GM21619 (cell line): ENCODE data around the gene CASP9.
"Not testable (repeated sequence)": the region's sequence is repeated elsewhere in the genome, so short reads cannot be mapped to it uniquely, and the experiment has no call there.

ENCODE experiments used
- ATAC-seq: cut with Tn5 transposase; IDR thresholded peaks from one replicate; pipeline ENCODE4 v1.9.1; 2021; ENCODE audit not compliant: unreplicated experiment

Gene CASP9

DNA sequence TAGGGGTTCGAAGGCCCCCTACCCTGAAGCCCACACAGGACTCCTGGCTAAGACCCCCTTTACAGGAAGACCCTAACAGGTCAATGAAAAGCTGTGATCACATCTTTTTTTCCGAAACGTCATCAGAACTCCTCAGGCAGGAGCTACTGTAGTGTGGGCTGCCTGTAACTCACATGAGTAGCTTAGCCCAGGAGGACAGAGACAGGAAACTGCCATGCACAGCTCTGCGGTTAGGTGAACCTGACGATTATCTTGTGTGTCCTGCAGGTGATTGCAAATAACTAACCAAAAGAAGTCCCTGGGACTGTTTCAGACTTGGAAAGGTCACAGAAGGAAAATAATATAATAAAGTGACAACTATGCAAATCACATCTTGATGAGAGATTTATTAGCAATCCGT is 52.3 kb downstream of the CASP9 start:
- ATAC-seq = not testable (repeated sequence)

GRCh38 chr1:15471067-15471466 is 52.9 kb downstream of the CASP9 start:
- ATAC-seq = not testable (repeated sequence)

DNA sequence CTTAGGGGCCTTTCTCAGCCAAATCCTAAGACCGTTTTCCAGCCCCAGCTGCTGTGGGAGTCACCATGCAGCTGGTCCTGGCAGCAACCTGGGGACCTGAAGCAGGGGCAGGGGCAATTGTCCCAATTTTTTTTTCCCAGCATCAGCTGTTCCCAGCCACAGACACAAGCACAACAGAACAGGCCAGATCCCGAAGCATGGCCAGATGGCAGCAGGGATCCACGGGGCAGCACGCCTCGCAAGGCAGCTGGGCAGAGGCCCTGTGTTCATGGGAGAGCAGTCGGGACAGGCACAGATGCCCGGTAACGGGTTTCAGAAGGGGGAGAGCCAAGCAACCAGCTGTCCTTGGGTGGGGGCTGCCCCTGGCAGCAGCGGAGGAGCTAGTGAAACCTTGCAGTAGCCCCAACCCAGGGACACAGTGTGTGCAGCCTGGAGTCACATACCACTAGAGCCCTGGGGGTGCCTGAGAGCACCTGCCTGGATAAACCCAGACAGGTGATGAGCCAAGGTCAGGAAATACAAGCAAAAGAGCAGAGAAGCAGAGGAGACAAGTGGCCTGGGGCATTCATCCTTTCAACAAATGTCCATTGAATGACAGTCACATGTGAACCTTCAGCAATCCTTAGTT is 54.1 kb downstream of the CASP9 start:
- ATAC-seq = not testable (repeated sequence)

DNA sequence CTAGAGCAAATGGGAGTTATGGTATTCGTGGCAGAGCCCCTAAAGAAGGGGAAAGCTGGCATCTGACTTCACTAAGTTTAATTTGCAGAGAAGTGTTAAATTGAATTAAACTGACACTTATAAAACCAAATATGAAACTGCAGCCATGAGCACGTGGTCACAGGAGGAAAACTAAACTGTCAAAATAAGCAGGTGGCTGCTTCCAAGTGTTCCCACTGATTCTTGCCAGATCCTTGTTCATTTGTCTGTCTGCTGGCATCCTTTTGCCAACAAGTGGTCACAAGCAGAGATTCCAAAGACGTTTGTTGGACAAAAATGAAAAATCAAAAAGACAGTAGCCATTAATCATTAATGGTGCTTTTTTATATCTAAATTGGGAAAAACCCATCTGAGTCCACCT is 54.7 kb downstream of the CASP9 start:
- ATAC-seq = no peak

- ATAC-seq = no peak
These were observed 55.9 kb downstream of the CASP9 start for GRCh38 chr1:15468145-15468544.

- not testable (repeated sequence) for ATAC-seq
These were observed 56.9 kb downstream of the CASP9 start for GRCh38 chr1:15466955-15467625.

GRCh38 chr1:15465674-15466073 is 58.3 kb downstream of the CASP9 start:
- ATAC-seq = no peak

- ATAC-seq = not testable (repeated sequence)
These were observed 60.1 kb downstream of the CASP9 start for GRCh38 chr1:15463926-15464322.

GRCh38 chr1:15463064-15463800 is 60.8 kb downstream of the CASP9 start:
- ATAC-seq = not testable (repeated sequence)

- no peak for ATAC-seq
These were observed 63.3 kb downstream of the CASP9 start for GRCh38 chr1:15460708-15461095.

DNA sequence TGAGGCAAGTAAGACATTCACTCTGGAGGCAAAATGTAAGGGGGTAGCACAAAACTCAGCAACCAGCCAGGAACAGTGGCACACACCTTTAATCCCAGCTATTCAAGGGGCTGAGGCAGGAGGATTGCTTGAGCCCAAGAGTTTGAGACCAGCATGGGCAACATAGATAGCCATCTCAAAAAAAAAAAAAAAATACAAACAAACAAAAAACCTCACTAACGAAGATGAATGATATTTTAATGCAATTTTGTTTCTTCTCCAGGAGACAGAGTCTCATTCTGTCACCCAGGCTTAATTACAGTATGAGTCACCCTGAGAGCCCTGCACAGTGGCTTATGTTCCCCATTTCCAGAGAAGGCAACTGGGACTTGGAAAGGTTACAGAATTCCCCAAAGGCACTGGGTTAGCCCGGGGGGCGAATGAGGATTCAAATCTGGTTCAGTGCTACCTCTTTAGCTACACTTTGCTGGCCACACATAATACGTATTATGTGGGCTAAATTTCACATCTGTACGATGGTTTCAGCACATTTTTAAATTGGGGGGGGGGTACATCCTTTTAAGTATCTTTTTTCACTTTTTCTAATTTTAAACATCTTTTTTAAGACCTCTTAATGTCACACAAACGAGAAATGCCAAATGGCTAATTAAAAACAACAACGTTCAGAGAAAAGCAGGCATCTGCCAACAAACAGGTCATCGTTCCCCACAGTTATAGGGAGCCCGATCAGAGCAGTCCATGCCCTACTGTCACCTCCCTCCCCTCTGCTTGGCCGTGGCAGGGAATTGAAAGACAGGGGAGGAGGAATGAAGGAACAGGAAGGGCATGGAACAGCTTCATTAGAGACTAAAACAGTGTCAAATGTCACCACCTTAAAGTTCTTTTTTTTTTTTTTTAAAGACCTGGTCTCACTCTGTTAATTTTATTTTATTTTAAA is 64.0 kb downstream of the CASP9 start:
- no peak for ATAC-seq

GRCh38 chr1:15458388-15458787 is 65.6 kb downstream of the CASP9 start:
- not testable (repeated sequence) for ATAC-seq

DNA sequence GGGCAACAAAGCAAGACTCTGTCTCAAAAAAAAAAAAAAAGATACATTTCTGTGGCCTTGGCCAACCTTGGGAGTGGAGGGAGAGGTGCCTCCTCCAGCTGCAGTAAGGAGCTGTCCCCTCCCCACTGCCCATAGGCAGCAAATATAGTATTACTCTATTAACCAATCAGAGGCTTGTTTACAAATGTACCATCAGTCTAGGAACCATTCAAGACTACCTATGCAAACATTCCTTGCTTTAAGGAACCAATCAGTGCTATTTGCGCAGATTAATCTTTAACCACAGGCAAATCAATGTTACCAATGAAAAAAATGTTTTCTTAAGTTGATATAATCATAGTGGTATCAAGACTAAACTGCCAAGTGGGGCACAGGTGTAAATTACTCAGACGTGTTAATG is 66.4 kb downstream of the CASP9 start:
- no peak for ATAC-seq

- ATAC-seq = no peak
These were observed 67.6 kb downstream of the CASP9 start, which contains the start of gene CELA2A for GRCh38 chr1:15456313-15456954. CELA2A (plus strand) TSS chr1:15456732; CDS start chr1:15456754, 22 bp downstream.

- no peak for ATAC-seq
These were observed 68.5 kb downstream of the CASP9 start for GRCh38 chr1:15455522-15455921.

DNA sequence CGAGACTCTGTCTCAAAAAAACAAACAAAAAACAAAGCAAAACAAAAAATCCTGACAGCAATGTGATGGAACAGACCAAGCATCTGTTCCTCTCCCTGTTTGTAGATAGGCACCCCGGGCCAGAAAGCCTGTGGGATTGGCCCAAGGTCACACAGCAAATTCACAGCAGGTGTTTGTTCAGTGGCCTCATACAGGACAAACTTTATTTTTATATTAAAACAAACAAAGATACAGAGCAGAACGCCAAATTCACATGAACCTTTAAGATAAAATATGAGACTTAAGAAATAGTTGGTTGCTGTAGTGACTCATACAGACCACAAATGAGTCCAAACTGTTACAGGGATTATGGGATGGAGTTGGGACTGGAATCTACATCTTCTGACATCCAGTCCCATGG is 69.8 kb downstream of the CASP9 start:
- no peak for ATAC-seq

DNA sequence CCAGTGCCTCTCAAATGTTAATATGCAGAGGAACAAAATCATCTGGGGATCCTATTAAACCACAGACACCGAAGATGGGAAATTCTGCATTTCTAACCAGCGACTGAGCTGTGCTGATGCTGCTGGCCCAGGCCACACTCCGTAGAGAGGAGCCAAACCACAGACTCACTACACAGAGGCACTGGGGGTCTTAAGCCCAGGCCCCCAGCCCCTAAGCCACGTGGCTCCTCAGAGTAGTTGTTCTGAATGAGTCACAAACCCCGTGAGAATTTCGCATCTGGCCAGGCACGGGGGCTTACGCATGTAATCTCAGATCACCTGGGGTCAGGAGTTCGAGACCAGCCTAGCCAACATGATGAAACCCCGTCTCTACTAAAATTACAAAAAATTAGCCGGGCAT is 70.3 kb downstream of the CASP9 start:
- ATAC-seq = no peak

- no peak for ATAC-seq
These were observed 71.0 kb downstream of the CASP9 start for GRCh38 chr1:15452866-15453571.

DNA sequence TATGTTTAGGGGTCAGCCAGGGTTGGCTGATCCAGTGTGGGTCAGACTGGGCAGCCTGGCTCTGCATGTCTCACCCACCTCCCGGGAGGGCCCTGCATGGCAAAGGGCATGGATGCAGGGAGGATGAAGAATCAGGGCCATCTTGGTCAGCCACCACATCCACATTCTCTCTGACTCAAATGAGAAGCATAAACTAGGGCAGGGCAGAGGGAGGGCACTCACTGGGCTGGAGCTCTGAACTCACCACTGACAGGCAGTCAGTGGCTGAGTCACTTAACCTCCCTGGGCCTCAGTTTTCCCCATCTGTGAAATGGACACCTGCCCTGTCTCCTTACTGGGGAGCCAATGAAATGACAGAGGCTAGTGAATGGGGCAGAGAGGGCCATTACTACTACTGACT is 71.8 kb downstream of the CASP9 start:
- ATAC-seq = no peak
